Endothelial cell of umbilical vein (primary cell): ENCODE measurements around the gene MAN1A2.

ENCODE experiments used
- CTCF ChIP-seq, 2 donors: IDR thresholded peaks; 1 replicate in 1 of 2; 2 replicates in 1 of 2; pipeline ENCODE4 v1.5.1; 2011; ENCODE audit warnings: low read length in 2 of 2, mild to moderate bottlenecking in 2 of 2, moderate library complexity in 2 of 2, control low read depth in 1 of 2, inconsistent platforms in 1 of 2, low read depth in 1 of 2; ENCODE audit not compliant: insufficient read depth in 1 of 2; ENCODE audit errors: extremely low read depth in 1 of 2
- EZH2 ChIP-seq: IDR thresholded peaks from 2 replicates; pipeline ENCODE4 v1.6.1; 2012; ENCODE audit warnings: borderline replicate concordance, low read depth, mild to moderate bottlenecking, moderate library complexity, low read length, inconsistent platforms; ENCODE audit not compliant: severe bottlenecking
- FOS ChIP-seq: IDR thresholded peaks from 2 replicates; pipeline ENCODE4 v1.6.1; 2011; ENCODE audit warnings: mild to moderate bottlenecking, low read length, moderate library complexity, borderline replicate concordance; ENCODE audit not compliant: insufficient read depth
- GATA2 ChIP-seq: IDR thresholded peaks from 2 replicates; pipeline ENCODE4 v1.7.0; 2011; ENCODE audit warnings: low read depth, mild to moderate bottlenecking, moderate library complexity, mixed read lengths, low read length; ENCODE audit not compliant: insufficient read length, insufficient read depth
- JUN ChIP-seq: IDR thresholded peaks from 2 replicates; pipeline ENCODE4 v1.6.1; 2011; ENCODE audit warnings: borderline replicate concordance, low read depth; ENCODE audit not compliant: insufficient read length, insufficient read depth
- MAX ChIP-seq: IDR thresholded peaks from 2 replicates; pipeline ENCODE4 v1.6.1; 2011; ENCODE audit not compliant: insufficient read depth, insufficient read length
- MYC ChIP-seq: IDR thresholded peaks from one replicate; pipeline ENCODE4 v1.6.1; 2011; ENCODE audit warnings: mild to moderate bottlenecking, low read depth, low read length
- POLR2A ChIP-seq: IDR thresholded peaks from 2 replicates; pipeline ENCODE4 v1.6.1; 2012; ENCODE audit warnings: low read depth, mild to moderate bottlenecking, control low read depth, low read length
- POLR2AphosphoS5 ChIP-seq: IDR thresholded peaks from 2 replicates; pipeline ENCODE4 v1.6.1; 2012; ENCODE audit warnings: low read depth, mild to moderate bottlenecking, control low read depth, low read length, moderate library complexity; ENCODE audit not compliant: insufficient read depth

- no peak for TF ChIP-seq POLR2A
- TF ChIP-seq CTCF (IDR thresholded peaks at IDR 0.05; ENCODE audit: extremely low read depth in 1 of 2, insufficient read depth in 1 of 2, low read depth in 1 of 2, low read length in 2 of 2) = no peak
- TF ChIP-seq FOS = no peak
- no peak for TF ChIP-seq POLR2AphosphoS5
- TF ChIP-seq EZH2 = no peak
- no peak for TF ChIP-seq MYC
- TF ChIP-seq GATA2 = no peak
- TF ChIP-seq JUN = no peak
- no peak for TF ChIP-seq MAX
Measured at GRCh38 chr1:117425050-117425734, 57.9 kb downstream of the MAN1A2 start.
